Retinal pigment epithelial cell (primary cell): Measurements from ENCODE around the gene FBXL20.

Experiments
- DNase-seq: peaks from one replicate; pipeline ENCODE4 v3.0.0-alpha.2; 2010; ENCODE audit warnings: low read depth
- H3K4me3 ChIP-seq: 2 replicates; pipeline ENCODE4 v1.5.1; 2011; ENCODE audit warnings: mild to moderate bottlenecking, low read length, control low read depth, moderate library complexity
- CTCF ChIP-seq: conservative IDR thresholded peaks from 2 replicates; pipeline ENCODE4 v1.5.1; 2011; ENCODE audit warnings: low read depth, low read length, control low read depth, inconsistent platforms

Gene FBXL20

GRCh38 chr17:39224778-39225307 lies 176.6 kb downstream of the FBXL20 start:
- DNase-seq: no peak
- no peak for TF ChIP-seq CTCF
- H3K4me3 ChIP-seq: no peak overlapping the region

GRCh38 chr17:39223907-39224777 lies 177.3 kb downstream of the FBXL20 start:
- no peak overlapping the region for H3K4me3 ChIP-seq
- no peak for TF ChIP-seq CTCF
- DNase-seq: no peak

- no peak overlapping the region for H3K4me3 ChIP-seq
- DNase-seq: no peak
Observed at GRCh38 chr17:39222866-39223834, 178.3 kb downstream of the FBXL20 start.

GRCh38 chr17:39222151-39222550 lies 179.3 kb downstream of the FBXL20 start:
- TF ChIP-seq CTCF: no peak
- no peak overlapping the region for H3K4me3 ChIP-seq
- no peak for DNase-seq

More at GRCh38 chr17:39222866-39223834, 178.3 kb downstream of the FBXL20 start:
- no peak for TF ChIP-seq CTCF

GRCh38 chr17:39221572-39221971 lies 179.9 kb downstream of the FBXL20 start:
- no peak overlapping the region for H3K4me3 ChIP-seq
- no peak for TF ChIP-seq CTCF
- DNase-seq: no peak

- no peak overlapping the region for H3K4me3 ChIP-seq
Observed at GRCh38 chr17:39219647-39220154, 181.7 kb downstream of the FBXL20 start.

More at GRCh38 chr17:39219647-39220154, 181.7 kb downstream of the FBXL20 start:
- DNase-seq: no peak
- no peak for TF ChIP-seq CTCF
